HFFc6 (cell line): ENCODE measurements around the gene FRMPD4. TPM values are rescaled to one million over a fixed set of nuclear protein-coding genes. Genes with fewer than 3 reads are reported as not detected.

Experiments
- DNase-seq: peaks from one replicate; pipeline ENCODE4 v3.0.0-alpha.2; 2018
- H3K27ac Mint-ChIP-seq: 2 replicates; pipeline ENCODE4 v1.8.0; 2020; ENCODE audit warnings: mild to moderate bottlenecking, mixed read lengths
- H3K27me3 Mint-ChIP-seq: 2 replicates; pipeline ENCODE4 v1.8.0; 2021; ENCODE audit warnings: mild to moderate bottlenecking, moderate library complexity, mixed read lengths; ENCODE audit not compliant: insufficient read depth
- H3K36me3 Mint-ChIP-seq: 2 replicates; pipeline ENCODE4 v1.8.0; 2021; ENCODE audit warnings: low read depth, mixed read lengths
- H3K4me1 Mint-ChIP-seq: 2 replicates; pipeline ENCODE4 v1.8.0; 2020; ENCODE audit warnings: low read depth, mixed read lengths
- H3K4me3 Mint-ChIP-seq: 2 replicates; pipeline ENCODE4 v1.8.0; 2020; ENCODE audit warnings: mild to moderate bottlenecking, moderate library complexity, mixed read lengths
- H3K9me3 Mint-ChIP-seq: 2 replicates; pipeline ENCODE4 v1.8.0; 2020; ENCODE audit warnings: mild to moderate bottlenecking, mixed read lengths
- CTCF ChIP-seq: fragments of 200-600 bp; sonication (generic); IDR thresholded peaks from 2 replicates; pipeline ENCODE4 v1.5.0; 2021; ENCODE audit warnings: antibody characterized with exemption, mild to moderate bottlenecking
- total RNA-seq, 6 experiments: library from RNA; stranded (reverse); fragmentation: NEBNext Ultra II Directional; extraction: Animal tissue kit (Norgen Biotek cat#: 25700); gene quantifications; 2 replicates in 1 of 6; 3 replicates in 5 of 6; pipeline ENCODE4 v1.2.3, GENCODE V29; 2021

Gene FRMPD4
- total RNA-seq, 6 experiments from 2014 or later: 0.09 to 0.55 (median 0.47) TPM

- no peak overlapping the region for H3K27ac Mint-ChIP-seq
- peaks cover 2% of the 10 kb centered on the region for H3K27me3 Mint-ChIP-seq
- H3K4me1 Mint-ChIP-seq: peaks cover 6% of the 10 kb centered on the region; the same call in 1 of the 2 replicates
- H3K36me3 Mint-ChIP-seq: no peaks in the 10 kb centered on the region
- H3K4me3 Mint-ChIP-seq: no peak overlapping the region
- no peak for DNase-seq
- H3K9me3 Mint-ChIP-seq: no peaks in the 10 kb centered on the region
- TF ChIP-seq CTCF: peak; percentile 65
These were observed 564.3 kb downstream of the FRMPD4 start for GRCh38 chrX:12702509-12703091.

GRCh38 chrX:12704706-12705105 is 566.4 kb downstream of the FRMPD4 start:
- peaks cover 6% of the 10 kb centered on the region; the same call in 1 of the 2 replicates for H3K4me1 Mint-ChIP-seq
- no peak overlapping the region for H3K4me3 Mint-ChIP-seq
- H3K9me3 Mint-ChIP-seq: no peaks in the 10 kb centered on the region
- no peaks in the 10 kb centered on the region for H3K36me3 Mint-ChIP-seq
- peaks cover 2% of the 10 kb centered on the region for H3K27me3 Mint-ChIP-seq
- no peak overlapping the region for H3K27ac Mint-ChIP-seq
- no peak for DNase-seq
- TF ChIP-seq CTCF: no peak

GRCh38 chrX:12709047-12709446 is 570.8 kb downstream of the FRMPD4 start:
- TF ChIP-seq CTCF: peak; percentile 55; the same call in 1 of the 2 replicates
- Mint-ChIP-seq H3K9me3 (no peaks in the 10 kb centered on the region), H3K27me3 (peaks cover 2% of the 10 kb centered on the region), H3K27ac (no peak overlapping the region), H3K4me3 (no peak overlapping the region; the same call in 1 of the 2 replicates), H3K36me3 (no peaks in the 10 kb centered on the region), H3K4me1 (no peaks in the 10 kb centered on the region)
- DNase-seq: no peak

GRCh38 chrX:12711435-12712040 is 573.3 kb downstream of the FRMPD4 start:
- no peak overlapping the region for H3K27ac Mint-ChIP-seq
- H3K27me3 Mint-ChIP-seq: peaks cover 2% of the 10 kb centered on the region
- no peak for DNase-seq
- no peaks in the 10 kb centered on the region for H3K4me1 Mint-ChIP-seq
- TF ChIP-seq CTCF: no peak
- no peaks in the 10 kb centered on the region for H3K36me3 Mint-ChIP-seq
- H3K9me3 Mint-ChIP-seq: no peaks in the 10 kb centered on the region
- no peak overlapping the region for H3K4me3 Mint-ChIP-seq

GRCh38 chrX:12716574-12716973 is 578.3 kb downstream of the FRMPD4 start:
- Mint-ChIP-seq H3K4me1 (no peaks in the 10 kb centered on the region), H3K27ac (no peak overlapping the region), H3K27me3 (peaks cover 3% of the 10 kb centered on the region), H3K4me3 (no peak overlapping the region), H3K36me3 (no peaks in the 10 kb centered on the region), H3K9me3 (no peaks in the 10 kb centered on the region)
- DNase-seq: no peak
- no peak for TF ChIP-seq CTCF
